Endothelial cell (in vitro differentiated cells): Measurements from ENCODE around the gene GALM. TPM values are rescaled to one million over a fixed set of nuclear protein-coding genes. Genes with fewer than 3 reads are reported as not detected.

Experiments
- DNase-seq: peaks from one replicate; pipeline ENCODE4 v3.0.0; 2021; ENCODE audit warnings: low spot score
- H3K27ac Mint-ChIP-seq: one replicate; pipeline ENCODE4 v1.8.0; 2021; ENCODE audit warnings: mixed read lengths, inconsistent platforms; ENCODE audit not compliant: unreplicated experiment
- H3K27me3 Mint-ChIP-seq: one replicate; pipeline ENCODE4 v1.8.0; 2021; ENCODE audit warnings: mild to moderate bottlenecking, moderate library complexity, mixed read lengths, inconsistent platforms; ENCODE audit not compliant: unreplicated experiment
- H3K36me3 Mint-ChIP-seq: one replicate; pipeline ENCODE4 v1.8.0; 2021; ENCODE audit warnings: mild to moderate bottlenecking, low read depth, mixed read lengths, inconsistent platforms; ENCODE audit not compliant: unreplicated experiment
- H3K4me1 Mint-ChIP-seq: one replicate; pipeline ENCODE4 v1.8.0; 2021; ENCODE audit warnings: mild to moderate bottlenecking, mixed read lengths, inconsistent platforms; ENCODE audit not compliant: unreplicated experiment
- H3K4me3 Mint-ChIP-seq: one replicate; pipeline ENCODE4 v1.8.0; 2021; ENCODE audit warnings: mild to moderate bottlenecking, mixed read lengths, inconsistent platforms; ENCODE audit not compliant: unreplicated experiment
- H3K9me3 Mint-ChIP-seq: one replicate; pipeline ENCODE4 v1.8.0; 2021; ENCODE audit warnings: mixed read lengths, inconsistent platforms; ENCODE audit not compliant: unreplicated experiment
- total RNA-seq: library from RNA; stranded (reverse); fragmentation: NEBNext Ultra II Directional; extraction: Animal tissue kit (Norgen Biotek cat#: 25700); gene quantifications from one replicate; pipeline ENCODE4 v1.2.1, GENCODE V29; 2021; ENCODE audit not compliant: unreplicated experiment
- TF ChIP-seq, protein P1 (sequence below): fragments of 200-600 bp; sonication (generic); IDR thresholded peaks from one replicate; pipeline ENCODE4 v1.5.0; 2021; ENCODE audit warnings: antibody characterized with exemption; ENCODE audit not compliant: unreplicated experiment

Gene GALM
- total RNA-seq, 1 donor from 2014 or later = 13.0 TPM

DNA sequence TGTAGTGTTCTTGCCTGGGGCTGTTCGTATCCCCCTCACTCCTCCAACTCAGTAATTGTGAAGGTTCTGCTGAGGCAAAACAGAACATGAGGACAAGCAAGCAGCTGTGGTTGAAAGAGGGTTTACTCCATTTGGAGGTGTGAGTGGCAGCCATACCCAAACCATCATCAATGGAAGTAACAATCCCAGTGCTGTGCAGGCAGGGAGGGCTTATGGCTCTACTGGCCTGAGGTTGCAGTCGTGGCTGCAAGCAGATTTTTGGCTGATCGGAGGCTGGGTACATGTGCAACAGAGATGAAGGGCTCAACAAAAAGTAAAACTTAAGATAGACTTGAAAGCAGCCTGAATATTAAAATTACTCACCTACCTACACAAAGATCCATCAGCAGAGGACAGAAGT, 72.0 kb downstream of the GALM start:
- Mint-ChIP-seq H3K27ac (peak overlapping the region; percentile 48), H3K4me3 (peak overlapping the region; percentile 48), H3K27me3 (no peaks in the 10 kb centered on the region), H3K36me3 (peaks cover 13% of the 10 kb centered on the region), H3K4me1 (peaks cover 16% of the 10 kb centered on the region), H3K9me3 (no peaks in the 10 kb centered on the region)
- no peak for DNase-seq
- TF ChIP-seq, protein P1, sequence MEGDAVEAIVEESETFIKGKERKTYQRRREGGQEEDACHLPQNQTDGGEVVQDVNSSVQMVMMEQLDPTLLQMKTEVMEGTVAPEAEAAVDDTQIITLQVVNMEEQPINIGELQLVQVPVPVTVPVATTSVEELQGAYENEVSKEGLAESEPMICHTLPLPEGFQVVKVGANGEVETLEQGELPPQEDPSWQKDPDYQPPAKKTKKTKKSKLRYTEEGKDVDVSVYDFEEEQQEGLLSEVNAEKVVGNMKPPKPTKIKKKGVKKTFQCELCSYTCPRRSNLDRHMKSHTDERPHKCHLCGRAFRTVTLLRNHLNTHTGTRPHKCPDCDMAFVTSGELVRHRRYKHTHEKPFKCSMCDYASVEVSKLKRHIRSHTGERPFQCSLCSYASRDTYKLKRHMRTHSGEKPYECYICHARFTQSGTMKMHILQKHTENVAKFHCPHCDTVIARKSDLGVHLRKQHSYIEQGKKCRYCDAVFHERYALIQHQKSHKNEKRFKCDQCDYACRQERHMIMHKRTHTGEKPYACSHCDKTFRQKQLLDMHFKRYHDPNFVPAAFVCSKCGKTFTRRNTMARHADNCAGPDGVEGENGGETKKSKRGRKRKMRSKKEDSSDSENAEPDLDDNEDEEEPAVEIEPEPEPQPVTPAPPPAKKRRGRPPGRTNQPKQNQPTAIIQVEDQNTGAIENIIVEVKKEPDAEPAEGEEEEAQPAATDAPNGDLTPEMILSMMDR = no peak

DNA sequence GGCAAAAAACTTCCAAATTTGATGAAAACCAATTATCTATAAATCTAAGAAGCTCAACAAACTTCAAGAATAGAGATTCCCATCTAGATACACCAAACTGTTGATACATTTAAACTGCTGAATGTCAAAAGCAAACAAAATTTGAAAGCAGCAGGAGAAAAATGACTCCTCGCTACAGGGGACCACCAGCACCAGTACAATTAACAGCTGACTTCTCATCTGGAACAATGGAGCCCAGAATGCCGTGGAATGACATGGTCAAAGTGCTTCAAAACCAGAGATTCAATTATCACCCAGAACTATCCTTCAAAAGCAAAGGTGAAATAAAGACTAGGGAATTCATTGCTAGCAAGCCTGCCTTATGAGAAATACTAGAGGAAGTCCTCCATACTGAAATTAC, 73.6 kb downstream of the GALM start:
- TF ChIP-seq, protein P1 = no peak
- no peaks in the 10 kb centered on the region for H3K9me3 Mint-ChIP-seq
- DNase-seq = no peak
- peaks cover 16% of the 10 kb centered on the region for H3K4me1 Mint-ChIP-seq
- H3K36me3 Mint-ChIP-seq = peaks cover 8% of the 10 kb centered on the region
- H3K27me3 Mint-ChIP-seq = no peaks in the 10 kb centered on the region
- no peak overlapping the region for H3K27ac Mint-ChIP-seq
- no peak overlapping the region for H3K4me3 Mint-ChIP-seq

DNA sequence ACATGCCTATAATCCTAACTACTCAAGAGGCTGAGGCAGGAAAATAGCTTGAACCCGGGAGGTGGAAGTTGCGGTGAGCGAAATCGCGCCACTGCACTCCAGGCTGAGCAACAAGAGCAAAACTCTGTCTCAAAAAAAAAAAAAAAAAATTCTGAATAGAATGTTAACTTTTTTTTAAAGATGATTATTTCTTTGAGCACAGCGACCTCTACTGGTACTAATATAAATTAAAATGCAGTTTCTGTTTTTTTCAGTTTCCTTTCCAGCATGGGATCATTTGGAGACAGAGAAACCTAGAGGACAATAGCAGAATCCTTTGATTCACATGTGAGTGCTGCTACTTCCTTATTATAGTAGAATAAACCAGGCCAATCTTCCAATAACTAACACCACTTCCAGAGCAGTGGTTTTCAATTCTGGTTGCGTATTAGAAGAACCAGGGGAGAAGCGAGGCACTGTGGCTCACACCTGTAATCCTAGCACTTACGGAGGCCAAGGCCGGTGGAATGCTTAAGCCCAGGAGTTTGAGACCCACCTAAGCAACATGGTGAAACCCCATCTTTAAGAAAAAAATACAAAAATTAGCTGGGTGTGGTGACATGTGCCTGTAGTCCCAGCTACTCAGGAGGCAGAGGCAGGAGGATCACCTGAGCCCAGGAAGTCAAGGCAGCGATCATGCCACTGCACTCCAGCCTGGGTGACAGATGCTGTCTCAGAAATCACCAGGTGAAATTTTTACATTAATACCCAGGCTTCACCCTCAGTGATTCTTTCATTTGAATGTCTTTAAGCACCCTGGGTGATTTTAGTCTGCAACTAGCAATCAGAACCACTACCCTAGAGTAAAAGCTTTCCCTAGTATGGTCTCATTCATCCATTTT, 75.2 kb downstream of the GALM start:
- Mint-ChIP-seq H3K27ac (no peak overlapping the region), H3K27me3 (no peaks in the 10 kb centered on the region), H3K4me1 (peaks cover 16% of the 10 kb centered on the region), H3K4me3 (no peak overlapping the region), H3K9me3 (no peaks in the 10 kb centered on the region), H3K36me3 (peaks cover 9% of the 10 kb centered on the region)
- no peak for DNase-seq
- TF ChIP-seq, protein P1 = peak; percentile 94

DNA sequence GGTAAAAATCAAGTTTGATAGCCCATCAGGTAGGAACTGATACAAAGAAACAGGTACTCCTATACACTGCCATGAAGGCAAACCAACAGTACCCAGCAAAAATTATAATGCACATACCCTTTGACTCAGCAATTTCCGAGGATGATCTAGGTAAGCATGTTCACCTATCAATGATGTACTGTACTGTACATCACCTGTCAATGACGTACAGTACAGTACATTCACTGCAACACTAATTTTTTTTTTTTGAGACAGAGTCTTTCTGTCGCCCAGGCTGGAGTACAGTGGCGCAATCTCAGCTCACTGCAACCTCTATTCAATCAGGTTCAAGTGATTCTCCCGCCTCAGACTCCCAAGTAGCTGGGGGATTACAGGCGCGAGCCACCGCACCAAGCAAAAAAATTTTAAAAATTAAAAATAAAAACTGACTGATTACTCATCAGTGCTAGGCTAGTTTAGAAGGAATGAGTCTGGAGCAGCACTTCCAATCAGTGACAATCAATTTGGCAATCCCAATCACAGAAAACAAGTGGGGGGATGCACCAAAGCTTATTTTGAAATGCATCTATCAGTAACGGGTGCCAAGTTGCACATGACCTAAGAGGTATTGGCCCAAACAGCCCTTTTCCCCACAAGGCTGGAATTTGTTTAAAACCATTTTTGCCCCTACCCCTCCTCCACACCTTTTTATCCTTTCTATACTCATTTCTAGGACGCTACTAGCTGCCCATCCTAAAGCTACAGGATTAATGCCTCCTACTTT, 77.1 kb downstream of the GALM start:
- H3K4me1 Mint-ChIP-seq = peaks cover 10% of the 10 kb centered on the region
- DNase-seq = no peak
- no peak overlapping the region for H3K4me3 Mint-ChIP-seq
- no peaks in the 10 kb centered on the region for H3K27me3 Mint-ChIP-seq
- H3K36me3 Mint-ChIP-seq = peaks cover 26% of the 10 kb centered on the region
- no peaks in the 10 kb centered on the region for H3K9me3 Mint-ChIP-seq
- no peak overlapping the region for H3K27ac Mint-ChIP-seq
- TF ChIP-seq, protein P1 = no peak
